Activated naive CD8-positive, alpha-beta T cell treated with anti-CD3 and anti-CD28 coated beads, Interleukin-2, amount 10 ng/mL, durations not matched to agents 7 days and 5 days (primary cell): ENCODE measurements around the gene ATP6V1B1. TPM values are rescaled to one million over a fixed set of nuclear protein-coding genes. Genes with fewer than 3 reads are reported as not detected.

Experiments used
- ATAC-seq: fragments of 150-1000 bp; cut with Tn5 transposase; one replicate; pipeline ENCODE4 v1.10.0; 2021; ENCODE audit warnings: low read depth, moderate library complexity
- POLR2A ChIA-PET: fragments of 350-600 bp; sonication (Branson Sonifier 250); formaldehyde crosslinking; loops from one replicate; lab custom pipeline; 2021; ENCODE audit warnings: antibody characterized with exemption; lab: Charles Lee
- DNase-seq: peaks from one replicate; pipeline ENCODE4 v3.0.0; 2021
- H3K27ac Mint-ChIP-seq: one replicate; pipeline ENCODE4 v1.8.0; 2022; ENCODE audit warnings: mild to moderate bottlenecking, mixed read lengths
- H3K27me3 Mint-ChIP-seq: one replicate; pipeline ENCODE4 v1.8.0; 2022; ENCODE audit warnings: mild to moderate bottlenecking, moderate library complexity, mixed read lengths
- H3K36me3 Mint-ChIP-seq: one replicate; pipeline ENCODE4 v1.8.0; 2021; ENCODE audit warnings: mild to moderate bottlenecking, mixed read lengths
- H3K4me1 Mint-ChIP-seq: one replicate; pipeline ENCODE4 v1.8.0; 2021; ENCODE audit warnings: mixed read lengths
- H3K4me3 Mint-ChIP-seq: one replicate; pipeline ENCODE4 v1.8.0; 2022; ENCODE audit warnings: mild to moderate bottlenecking, moderate library complexity, mixed read lengths
- H3K9me3 Mint-ChIP-seq: one replicate; pipeline ENCODE4 v1.8.0; 2021; ENCODE audit warnings: mixed read lengths
- total RNA-seq, 2 experiments: library from RNA; stranded (reverse); gene quantifications; one replicate each; pipeline ENCODE4 v1.2.3, GENCODE V29; 2021

Gene ATP6V1B1
- total RNA-seq, 2 experiments from 2014 or later: not detected

DNA sequence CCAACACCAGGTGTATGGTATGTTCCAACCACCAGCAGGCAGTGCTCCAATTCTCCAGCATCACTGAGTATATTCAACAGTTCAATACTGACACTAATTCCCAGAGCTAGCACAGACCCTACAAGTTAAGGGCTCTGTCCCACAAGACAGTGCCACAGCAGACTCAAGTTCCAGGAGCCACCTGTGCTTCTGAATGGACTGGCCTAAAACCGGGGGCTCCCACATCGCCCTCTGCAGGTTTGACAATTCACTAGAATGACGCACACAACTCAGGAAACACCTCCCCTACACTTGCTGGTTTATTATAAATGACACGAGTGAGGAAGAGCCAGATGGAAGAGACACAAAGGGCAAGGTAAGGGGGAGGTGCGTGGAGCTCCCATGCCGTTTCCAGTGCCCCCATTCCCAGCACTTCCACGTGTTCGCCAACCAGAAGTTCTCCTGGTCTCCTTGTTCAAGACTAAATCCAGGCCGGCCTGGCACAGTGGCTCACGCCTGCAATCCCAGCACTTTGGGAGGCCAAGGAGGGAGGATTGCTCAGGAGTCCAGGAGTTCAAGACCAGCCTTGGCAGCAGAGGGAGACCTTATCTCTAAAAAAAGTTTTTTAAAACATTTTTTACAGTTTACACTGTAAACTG is 12.2 kb upstream of the ATP6V1B1 start:
- H3K4me3 Mint-ChIP-seq: no peak overlapping the region
- ATAC-seq (peak; percentile 41), DNase-seq (peak; percentile 34)
- no peak overlapping the region for H3K27ac Mint-ChIP-seq
- H3K36me3 Mint-ChIP-seq: no peaks in the 10 kb centered on the region
- peaks cover 7% of the 10 kb centered on the region for H3K27me3 Mint-ChIP-seq
- peaks cover 2% of the 10 kb centered on the region for H3K4me1 Mint-ChIP-seq
- POLR2A ChIA-PET: no interaction called here
- H3K9me3 Mint-ChIP-seq: no peaks in the 10 kb centered on the region

- Mint-ChIP-seq H3K36me3 (no peaks in the 10 kb centered on the region), H3K27ac (no peak overlapping the region), H3K9me3 (no peaks in the 10 kb centered on the region), H3K27me3 (peaks cover 2% of the 10 kb centered on the region), H3K4me1 (peaks cover 4% of the 10 kb centered on the region), H3K4me3 (no peak overlapping the region)
- ATAC-seq (no peak), DNase-seq (no peak)
- POLR2A ChIA-PET: no interaction called here
Observed at GRCh38 chr2:70926042-70926441, 9.7 kb upstream of the ATP6V1B1 start.

DNA sequence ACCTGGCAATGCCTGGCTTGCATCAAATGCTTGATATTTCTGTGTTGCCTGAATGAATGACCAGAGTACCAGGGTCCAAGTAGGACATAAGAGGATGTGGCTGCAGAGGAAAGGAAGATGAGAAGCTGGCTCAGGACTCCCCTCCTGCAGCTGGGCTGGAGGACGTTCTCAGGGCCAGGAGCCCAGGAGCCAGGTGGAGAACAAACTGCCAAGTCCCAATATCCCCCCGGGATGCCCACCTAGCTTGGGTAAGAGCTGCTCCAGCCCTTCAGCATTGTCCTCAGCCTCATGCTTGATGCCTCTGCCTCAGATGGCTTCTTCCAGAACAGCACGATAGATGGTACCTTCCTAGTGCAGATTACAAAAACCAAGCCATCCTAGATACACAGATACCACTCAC is 8.6 kb upstream of the ATP6V1B1 start:
- Mint-ChIP-seq H3K4me3 (no peak overlapping the region), H3K36me3 (no peaks in the 10 kb centered on the region), H3K27me3 (peaks cover 2% of the 10 kb centered on the region), H3K27ac (no peak overlapping the region), H3K4me1 (peaks cover 5% of the 10 kb centered on the region), H3K9me3 (no peaks in the 10 kb centered on the region)
- no peak for ATAC-seq
- no peak for DNase-seq
- POLR2A ChIA-PET: no interaction called here

DNA sequence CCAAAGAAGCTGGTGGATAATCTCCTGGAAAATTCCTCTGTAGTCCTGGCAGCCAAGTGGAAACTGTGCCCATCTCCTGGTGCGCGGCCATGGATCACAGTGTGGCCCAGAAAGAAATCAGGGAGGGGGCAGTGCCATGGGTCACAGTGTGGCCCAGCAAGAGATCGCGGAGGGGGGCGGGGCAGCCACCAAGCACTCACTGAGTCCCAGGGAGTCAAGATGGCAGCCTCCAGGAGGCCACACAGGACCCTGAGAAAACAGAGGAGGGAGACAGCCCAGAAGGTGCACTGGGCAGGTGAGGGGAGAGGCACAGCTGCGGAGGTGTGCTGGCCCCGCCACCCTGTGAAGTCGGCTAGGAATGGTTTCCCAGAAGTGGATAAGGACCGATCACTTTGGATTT is 8.1 kb upstream of the ATP6V1B1 start:
- Mint-ChIP-seq H3K27me3 (peaks cover 2% of the 10 kb centered on the region), H3K9me3 (no peaks in the 10 kb centered on the region), H3K4me1 (peaks cover 5% of the 10 kb centered on the region), H3K4me3 (no peak overlapping the region), H3K27ac (no peak overlapping the region), H3K36me3 (no peaks in the 10 kb centered on the region)
- no peak for DNase-seq
- no peak for ATAC-seq
- POLR2A ChIA-PET: no interaction called here

- ATAC-seq (no peak), DNase-seq (no peak)
- Mint-ChIP-seq H3K4me1 (peaks cover 4% of the 10 kb centered on the region), H3K9me3 (no peaks in the 10 kb centered on the region), H3K36me3 (no peaks in the 10 kb centered on the region), H3K4me3 (no peak overlapping the region), H3K27me3 (peaks cover 2% of the 10 kb centered on the region), H3K27ac (no peak overlapping the region)
- POLR2A ChIA-PET: no interaction called here
Observed at GRCh38 chr2:70928366-70928765, 7.3 kb upstream of the ATP6V1B1 start.

DNA sequence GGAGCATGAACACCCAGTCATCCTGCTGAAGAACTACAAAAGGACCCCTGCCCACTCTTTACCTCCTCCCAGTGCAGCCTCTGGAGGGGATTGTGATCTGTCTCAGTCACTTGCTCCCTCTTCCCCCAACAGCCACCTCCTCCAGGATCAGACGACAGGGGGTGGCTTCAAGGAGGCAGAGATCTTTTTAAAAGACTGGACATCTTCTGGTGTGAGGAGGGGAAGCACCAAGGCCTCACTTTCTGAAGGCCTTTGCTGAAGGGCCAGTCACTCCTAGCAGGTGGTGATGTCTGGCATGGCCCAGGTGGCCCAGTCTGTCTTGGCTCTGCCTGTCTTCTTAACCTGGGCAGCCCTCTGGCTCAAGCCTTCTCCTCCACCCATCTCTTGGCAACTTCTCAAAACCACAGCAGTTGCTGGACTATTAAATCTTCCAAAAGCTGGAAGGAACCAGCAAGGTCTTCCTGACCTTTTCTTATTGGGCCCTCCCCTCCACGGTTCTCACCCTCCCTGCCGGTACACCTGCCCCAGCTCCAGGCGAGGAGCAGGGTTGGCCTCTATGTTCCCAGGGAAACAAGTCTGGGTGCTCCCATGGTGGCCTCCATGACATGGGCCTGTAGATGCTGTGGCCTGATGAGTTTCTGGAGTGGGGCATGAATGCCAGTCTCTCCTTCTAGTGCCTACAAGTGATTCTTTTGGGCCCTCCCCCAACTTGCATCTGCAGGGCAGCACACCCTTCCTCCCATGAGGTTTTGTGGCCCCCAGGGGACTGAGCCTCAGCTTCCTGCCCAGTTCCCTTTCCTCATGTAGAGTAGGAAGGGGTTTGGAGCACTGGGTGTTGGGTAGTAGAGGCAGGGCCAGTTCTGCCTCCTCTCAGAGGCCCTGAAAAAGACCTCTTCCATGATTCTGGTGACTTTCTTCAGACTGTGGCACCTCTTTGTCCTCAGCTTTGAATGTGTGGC is 5.0 kb upstream of the ATP6V1B1 start:
- H3K9me3 Mint-ChIP-seq: no peaks in the 10 kb centered on the region
- ATAC-seq: no peak
- DNase-seq: no peak
- H3K4me1 Mint-ChIP-seq: peaks cover 3% of the 10 kb centered on the region
- POLR2A ChIA-PET: no interaction called here
- H3K36me3 Mint-ChIP-seq: no peaks in the 10 kb centered on the region
- peaks cover 2% of the 10 kb centered on the region for H3K27me3 Mint-ChIP-seq
- H3K4me3 Mint-ChIP-seq: no peak overlapping the region
- no peak overlapping the region for H3K27ac Mint-ChIP-seq

DNA sequence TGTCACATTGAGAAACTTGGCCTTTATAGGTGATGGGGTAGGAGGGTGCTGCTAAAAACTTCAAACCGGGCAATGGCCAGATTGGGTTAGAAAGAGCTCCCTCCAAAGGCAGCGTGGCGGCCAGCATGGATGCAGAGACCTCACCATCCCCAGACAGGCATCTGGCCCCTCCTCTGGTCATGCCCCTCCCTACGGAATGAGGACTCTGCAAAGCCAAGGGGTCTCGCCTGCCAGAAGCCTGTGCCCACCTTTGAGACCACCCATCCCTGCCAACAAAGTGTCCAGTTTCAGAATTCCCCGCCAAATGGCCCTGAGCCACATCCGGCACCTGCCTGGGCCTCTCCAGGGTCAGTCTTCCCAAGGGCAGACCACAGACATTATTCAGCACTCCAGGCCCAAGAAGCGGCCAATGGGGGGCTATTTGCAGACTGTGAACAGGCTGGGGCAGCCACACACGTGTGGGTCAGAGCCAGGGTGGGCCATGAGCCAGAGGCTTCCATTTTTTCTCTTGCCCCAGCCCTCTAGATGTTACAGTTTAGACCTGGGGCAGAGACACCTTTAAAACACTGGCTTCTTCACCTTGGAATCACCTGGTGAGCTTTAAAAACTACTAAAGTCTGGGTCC is 4.2 kb upstream of the ATP6V1B1 start:
- Mint-ChIP-seq H3K27me3 (no peaks in the 10 kb centered on the region), H3K4me3 (no peak overlapping the region), H3K36me3 (no peaks in the 10 kb centered on the region), H3K9me3 (no peaks in the 10 kb centered on the region), H3K27ac (no peak overlapping the region), H3K4me1 (peaks cover 3% of the 10 kb centered on the region)
- ATAC-seq: no peak
- POLR2A ChIA-PET: no interaction called here
- no peak for DNase-seq

DNA sequence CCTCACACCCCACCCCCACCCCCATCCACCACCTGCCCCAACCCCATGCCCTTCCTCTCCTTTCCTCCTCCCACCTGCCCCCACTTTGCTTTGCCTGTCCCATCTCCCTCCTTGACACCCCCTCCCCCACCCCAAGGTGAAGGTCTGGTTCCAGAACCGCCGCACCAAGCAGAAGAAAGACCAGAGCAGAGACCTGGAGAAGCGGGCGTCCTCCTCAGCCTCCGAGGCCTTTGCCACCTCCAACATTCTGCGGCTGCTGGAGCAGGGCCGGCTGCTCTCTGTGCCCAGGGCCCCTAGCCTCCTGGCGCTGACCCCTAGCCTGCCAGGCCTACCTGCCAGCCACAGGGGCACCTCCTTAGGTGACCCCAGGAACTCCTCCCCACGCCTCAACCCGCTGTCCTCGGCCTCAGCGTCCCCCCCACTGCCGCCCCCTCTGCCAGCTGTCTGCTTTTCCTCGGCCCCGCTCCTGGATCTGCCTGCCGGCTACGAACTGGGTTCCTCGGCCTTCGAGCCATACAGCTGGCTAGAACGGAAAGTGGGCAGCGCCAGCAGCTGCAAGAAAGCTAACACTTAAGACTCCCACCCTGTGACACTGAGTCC is 3.0 kb upstream of the ATP6V1B1 start:
- POLR2A ChIA-PET: no interaction called here
- peaks cover 3% of the 10 kb centered on the region for H3K4me1 Mint-ChIP-seq
- no peak overlapping the region for H3K4me3 Mint-ChIP-seq
- H3K27ac Mint-ChIP-seq: no peak overlapping the region
- no peaks in the 10 kb centered on the region for H3K9me3 Mint-ChIP-seq
- no peak for ATAC-seq
- no peaks in the 10 kb centered on the region for H3K36me3 Mint-ChIP-seq
- H3K27me3 Mint-ChIP-seq: no peaks in the 10 kb centered on the region
- no peak for DNase-seq

DNA sequence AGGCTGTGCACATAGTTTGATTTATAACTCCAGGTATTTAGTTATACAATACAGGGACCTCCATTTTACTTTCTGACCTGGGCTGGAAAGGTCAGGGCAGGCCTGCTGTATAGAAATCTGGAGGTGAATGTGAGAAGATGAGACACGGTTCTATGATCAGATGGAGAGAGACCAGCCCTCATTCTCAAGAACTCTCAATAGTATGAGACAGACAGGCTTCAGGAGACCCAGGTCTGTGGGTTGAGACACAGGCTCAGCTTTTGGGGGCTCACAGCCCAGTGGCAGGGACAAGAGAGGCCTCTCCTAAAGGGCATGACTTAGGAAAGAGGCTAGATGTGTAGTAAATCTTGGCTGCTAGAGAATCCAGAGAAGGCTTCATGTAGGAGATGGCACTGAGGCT is 719 bp upstream of the ATP6V1B1 start:
- Mint-ChIP-seq H3K36me3 (no peaks in the 10 kb centered on the region), H3K9me3 (no peaks in the 10 kb centered on the region), H3K4me3 (no peak overlapping the region), H3K27me3 (peaks cover 5% of the 10 kb centered on the region), H3K4me1 (peaks cover 3% of the 10 kb centered on the region), H3K27ac (no peak overlapping the region)
- DNase-seq: no peak
- POLR2A ChIA-PET: no interaction called here
- no peak for ATAC-seq

DNA sequence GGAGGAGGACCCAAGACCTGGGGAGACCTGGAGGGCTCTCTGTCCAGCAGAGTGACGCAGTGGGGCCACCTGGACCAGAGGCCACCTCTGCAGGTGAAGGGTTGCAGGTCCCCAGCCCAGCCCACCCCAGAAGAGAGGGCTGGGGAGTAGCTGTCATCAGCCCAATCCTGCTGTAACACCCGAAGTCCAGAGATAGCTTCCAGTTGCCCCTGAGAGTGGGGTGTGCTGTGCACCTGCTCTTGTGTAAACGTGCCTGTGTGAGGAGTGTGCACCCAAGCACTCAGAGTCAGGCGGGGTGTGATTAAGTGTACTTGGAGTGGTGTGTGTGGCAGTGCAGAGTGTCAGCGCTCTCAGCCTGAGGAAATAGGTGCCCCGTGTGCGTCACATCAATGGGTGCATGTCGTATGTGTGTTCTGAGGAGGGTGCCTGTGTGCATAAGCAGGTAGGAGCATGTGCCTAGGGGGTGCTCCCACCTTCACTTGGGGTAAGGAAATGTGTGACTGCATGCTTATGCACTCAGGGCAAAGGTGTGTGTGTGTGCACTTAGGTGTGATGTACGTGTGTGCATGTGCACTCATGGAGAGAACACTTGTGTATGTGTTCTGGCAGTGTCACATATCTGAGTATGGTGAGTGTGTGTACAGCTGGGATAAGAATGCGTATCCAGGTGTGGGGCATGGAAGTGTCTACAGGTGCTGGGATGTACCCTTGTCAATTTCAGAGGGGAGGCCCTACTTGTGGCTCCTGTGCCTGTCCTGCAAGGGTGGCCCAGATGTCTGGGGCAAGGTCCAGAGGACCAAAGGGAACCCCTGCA is 672 bp downstream of the ATP6V1B1 start:
- Mint-ChIP-seq H3K4me3 (no peak overlapping the region), H3K27me3 (peaks cover 10% of the 10 kb centered on the region), H3K9me3 (no peaks in the 10 kb centered on the region), H3K27ac (no peak overlapping the region), H3K4me1 (no peaks in the 10 kb centered on the region), H3K36me3 (no peaks in the 10 kb centered on the region)
- POLR2A ChIA-PET: no interaction called here
- no peak for ATAC-seq
- no peak for DNase-seq

GRCh38 chr2:70936979-70937811 is 1.5 kb downstream of the ATP6V1B1 start:
- H3K4me3 Mint-ChIP-seq: no peak overlapping the region
- no peak for DNase-seq
- no peaks in the 10 kb centered on the region for H3K4me1 Mint-ChIP-seq
- no peaks in the 10 kb centered on the region for H3K9me3 Mint-ChIP-seq
- peaks cover 16% of the 10 kb centered on the region for H3K27me3 Mint-ChIP-seq
- POLR2A ChIA-PET: no interaction called here
- no peak overlapping the region for H3K27ac Mint-ChIP-seq
- H3K36me3 Mint-ChIP-seq: no peaks in the 10 kb centered on the region
- no peak for ATAC-seq

- no peaks in the 10 kb centered on the region for H3K36me3 Mint-ChIP-seq
- ATAC-seq (no peak), DNase-seq (peak; percentile 15)
- H3K9me3 Mint-ChIP-seq: no peaks in the 10 kb centered on the region
- H3K4me1 Mint-ChIP-seq: no peaks in the 10 kb centered on the region
- H3K27me3 Mint-ChIP-seq: peaks cover 16% of the 10 kb centered on the region
- no peak overlapping the region for H3K4me3 Mint-ChIP-seq
- H3K27ac Mint-ChIP-seq: no peak overlapping the region
- POLR2A ChIA-PET: no interaction called here
Observed at GRCh38 chr2:70937866-70938585, 2.3 kb downstream of the ATP6V1B1 start.
